Cardiac muscle cell (in vitro differentiated cells and primary cell): ENCODE data around the gene TDRD9. TPM values are rescaled to one million over a fixed set of nuclear protein-coding genes. Genes with fewer than 3 reads are reported as not detected.
"Not testable (repeated sequence)": the region's sequence is repeated elsewhere in the genome, so short reads cannot be mapped to it uniquely, and the experiment has no call there.

Experiments used
- DNase-seq, 2 donors: peaks; one replicate each; pipeline versions ENCODE4 v3.0.0 to v3.0.0-alpha.2; 2010 to 2017; ENCODE audit warnings: low read depth in 1 of 2, low spot score in 1 of 2
- H3K27ac ChIP-seq: fragments of 200-600 bp; sonication (generic); 2 replicates; pipeline ENCODE4 v1.5.1; 2016
- H3K27me3 ChIP-seq: fragments of 200-600 bp; sonication (generic); 2 replicates; pipeline ENCODE4 v1.6.0; 2016; ENCODE audit warnings: control low read depth
- H3K36me3 ChIP-seq: fragments of 200-600 bp; sonication (generic); 2 replicates; pipeline ENCODE4 v1.5.1; 2016; ENCODE audit warnings: control low read depth
- H3K4me1 ChIP-seq: fragments of 200-600 bp; sonication (generic); 2 replicates; pipeline ENCODE4 v1.8.1; 2017; ENCODE audit warnings: low read depth, mild to moderate bottlenecking, mixed run types
- H3K4me3 ChIP-seq: fragments of 200-600 bp; sonication (generic); 2 replicates; pipeline ENCODE4 v1.5.1; 2016; ENCODE audit warnings: mild to moderate bottlenecking
- H3K9me3 ChIP-seq: fragments of 200-600 bp; sonication (generic); 2 replicates; pipeline ENCODE4 v1.5.1; 2017; ENCODE audit warnings: low read depth, mild to moderate bottlenecking, control low read depth
- polyA plus RNA-seq: library from polyadenylated mRNA; unstranded; fragments of >200 nt; fragmentation: Nextera tagmentation; extraction: Ambion mirVana; gene quantifications from 2 replicates; pipeline ENCODE4 v1.2.1, GENCODE V29; 2016
- total RNA-seq: library from RNA; depleted of rRNA; stranded (reverse); fragments of >200 nt; gene quantifications from 2 replicates; pipeline ENCODE4 v1.2.3, GENCODE V29; 2016
- TF ChIP-seq, protein P1 (sequence below): IDR thresholded peaks from 2 replicates; pipeline ENCODE4 v1.5.1; 2012; ENCODE audit warnings: low read depth, mild to moderate bottlenecking, low read length

TDRD9 gene
- total and polyA plus RNA-seq, 2 experiments from 2014 or later = 0.31 TPM; not detected in 1

DNA sequence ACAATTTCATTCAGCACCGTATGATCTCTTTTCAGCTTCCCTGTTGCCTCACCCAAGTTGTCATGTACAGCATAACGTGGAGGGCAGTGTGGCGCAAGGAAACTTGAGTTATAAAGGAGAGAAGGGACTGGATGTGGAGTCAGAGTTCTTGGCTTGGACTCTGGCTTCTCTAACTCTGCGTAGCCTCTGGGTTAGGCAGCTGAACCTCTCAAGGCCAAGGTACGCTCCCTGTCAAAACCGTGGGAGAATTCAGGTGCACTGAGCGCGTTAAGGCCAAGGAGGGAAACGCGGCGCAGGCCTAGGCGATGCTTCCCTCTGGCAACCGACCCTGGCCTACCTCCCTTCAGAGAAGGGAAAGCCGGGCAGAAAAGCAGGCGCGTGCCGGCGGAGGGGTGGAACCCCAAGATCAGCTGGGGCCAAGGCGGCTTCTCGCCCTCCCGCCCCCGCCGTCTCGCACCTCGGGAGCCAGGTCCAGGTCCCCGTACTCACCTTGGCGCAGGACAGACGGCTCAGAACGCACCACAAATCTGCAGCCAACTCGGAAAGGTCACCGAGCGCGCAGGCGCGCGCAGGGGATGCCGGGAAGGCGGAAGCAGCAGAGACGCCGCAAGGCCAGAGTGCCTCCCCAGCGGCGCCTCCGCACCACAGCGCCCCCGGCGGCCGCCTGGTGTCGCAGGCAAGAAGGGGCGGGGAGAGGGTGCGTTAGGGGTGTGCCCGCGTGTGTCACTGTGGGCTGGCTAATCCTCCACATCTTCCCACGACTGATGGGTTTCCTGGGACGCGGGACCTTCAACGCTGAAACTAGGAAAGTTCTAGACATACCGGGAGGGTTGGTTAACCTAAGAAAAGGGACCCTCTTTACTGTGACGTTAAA, 7.0 kb upstream of the TDRD9 start:
- peak overlapping the region; percentile 87 for H3K27ac ChIP-seq
- DNase-seq = peak; percentile 92 to 94
- peak overlapping the region; percentile 95 for H3K4me3 ChIP-seq
- TF ChIP-seq, protein P1, sequence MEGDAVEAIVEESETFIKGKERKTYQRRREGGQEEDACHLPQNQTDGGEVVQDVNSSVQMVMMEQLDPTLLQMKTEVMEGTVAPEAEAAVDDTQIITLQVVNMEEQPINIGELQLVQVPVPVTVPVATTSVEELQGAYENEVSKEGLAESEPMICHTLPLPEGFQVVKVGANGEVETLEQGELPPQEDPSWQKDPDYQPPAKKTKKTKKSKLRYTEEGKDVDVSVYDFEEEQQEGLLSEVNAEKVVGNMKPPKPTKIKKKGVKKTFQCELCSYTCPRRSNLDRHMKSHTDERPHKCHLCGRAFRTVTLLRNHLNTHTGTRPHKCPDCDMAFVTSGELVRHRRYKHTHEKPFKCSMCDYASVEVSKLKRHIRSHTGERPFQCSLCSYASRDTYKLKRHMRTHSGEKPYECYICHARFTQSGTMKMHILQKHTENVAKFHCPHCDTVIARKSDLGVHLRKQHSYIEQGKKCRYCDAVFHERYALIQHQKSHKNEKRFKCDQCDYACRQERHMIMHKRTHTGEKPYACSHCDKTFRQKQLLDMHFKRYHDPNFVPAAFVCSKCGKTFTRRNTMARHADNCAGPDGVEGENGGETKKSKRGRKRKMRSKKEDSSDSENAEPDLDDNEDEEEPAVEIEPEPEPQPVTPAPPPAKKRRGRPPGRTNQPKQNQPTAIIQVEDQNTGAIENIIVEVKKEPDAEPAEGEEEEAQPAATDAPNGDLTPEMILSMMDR = peak; percentile 98
- H3K9me3 ChIP-seq = no peaks in the 10 kb centered on the region
- peaks cover 5% of the 10 kb centered on the region for H3K36me3 ChIP-seq
- H3K4me1 ChIP-seq = peaks cover 4% of the 10 kb centered on the region
- no peaks in the 10 kb centered on the region for H3K27me3 ChIP-seq

- not testable (repeated sequence) for H3K9me3 ChIP-seq, H3K4me1 ChIP-seq, DNase-seq, H3K27me3 ChIP-seq, H3K36me3 ChIP-seq, H3K27ac ChIP-seq
- peak overlapping the region; percentile 95 for H3K4me3 ChIP-seq
Observed at GRCh38 chr14:103921855-103922200, 6.4 kb upstream of the TDRD9 start.

DNA sequence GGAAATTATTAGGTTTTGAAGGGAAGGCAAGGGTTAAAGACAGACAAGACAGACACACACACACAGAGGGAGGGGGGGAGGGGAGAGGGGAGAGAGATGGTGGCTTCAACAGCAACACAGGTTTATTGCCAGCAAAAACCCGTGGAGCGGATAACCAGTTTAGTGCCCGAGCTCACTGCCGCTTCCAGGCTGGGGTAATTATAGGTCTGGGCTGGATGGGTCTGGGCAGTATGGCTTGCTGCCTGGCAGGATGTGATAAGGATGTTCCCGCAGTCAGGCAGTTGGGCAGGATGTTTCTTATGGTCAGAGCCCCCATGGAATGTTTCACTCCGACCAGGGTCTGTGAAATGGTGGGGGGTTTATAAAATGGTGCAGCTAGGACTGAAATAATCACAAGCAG, 4.4 kb upstream of the TDRD9 start:
- Histone ChIP-seq H3K4me1 (peaks cover 4% of the 10 kb centered on the region), H3K4me3 (no peak overlapping the region), H3K36me3 (no peaks in the 10 kb centered on the region), H3K27me3 (no peaks in the 10 kb centered on the region), H3K9me3 (no peaks in the 10 kb centered on the region), H3K27ac (no peak overlapping the region)
- TF ChIP-seq, protein P1 = no peak
- DNase-seq = peak in 1 of 2 donors; percentile 13

GRCh38 chr14:103925316-103925715, 2.9 kb upstream of the TDRD9 start:
- no peak for DNase-seq
- peaks cover 3% of the 10 kb centered on the region for H3K4me1 ChIP-seq
- TF ChIP-seq, protein P1 = no peak

GRCh38 chr14:103927566-103927965, 690 bp upstream of the TDRD9 start:
- H3K4me1 ChIP-seq = no peaks in the 10 kb centered on the region
- H3K27me3 ChIP-seq = no peaks in the 10 kb centered on the region
- H3K27ac ChIP-seq = no peak overlapping the region
- no peaks in the 10 kb centered on the region for H3K36me3 ChIP-seq
- H3K4me3 ChIP-seq = no peak overlapping the region
- H3K9me3 ChIP-seq = no peaks in the 10 kb centered on the region
- no peak for DNase-seq
- TF ChIP-seq, protein P1 = no peak

More at GRCh38 chr14:103925316-103925715, 2.9 kb upstream of the TDRD9 start:
- H3K9me3 ChIP-seq = no peaks in the 10 kb centered on the region
- H3K27ac ChIP-seq = no peak overlapping the region
- no peak overlapping the region for H3K4me3 ChIP-seq
- no peaks in the 10 kb centered on the region for H3K36me3 ChIP-seq
- H3K27me3 ChIP-seq = no peaks in the 10 kb centered on the region

DNA sequence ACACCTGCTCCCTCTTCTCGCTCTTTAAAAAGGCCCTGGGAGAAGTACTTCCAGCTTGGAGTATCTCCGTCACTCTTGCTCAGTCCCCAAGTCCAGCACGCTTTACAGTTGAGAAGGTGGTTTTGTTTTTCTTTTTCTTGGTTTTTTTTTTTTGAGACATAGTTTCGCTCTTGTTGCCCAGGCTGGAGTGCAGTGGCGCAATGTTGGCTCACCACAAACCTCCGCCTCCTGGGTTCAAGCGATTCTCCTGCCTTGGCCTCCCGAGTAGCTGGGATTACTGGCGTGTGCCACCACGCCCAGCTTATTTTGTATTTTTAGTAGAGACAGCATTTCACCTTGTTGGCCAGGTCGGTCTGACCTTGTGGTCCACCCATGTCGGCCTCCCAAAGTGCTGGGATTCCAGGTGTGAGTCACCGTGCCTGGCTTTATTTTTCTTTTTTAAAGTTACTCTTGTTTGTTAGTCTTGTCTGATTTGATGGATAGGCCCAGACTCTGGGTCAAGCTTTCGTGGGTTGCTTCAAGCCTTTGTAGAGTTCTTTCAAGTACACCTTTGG, 1.9 kb downstream of the TDRD9 start:
- Histone ChIP-seq H3K4me3 (no peak overlapping the region), H3K27ac (no peak overlapping the region), H3K27me3 (no peaks in the 10 kb centered on the region), H3K9me3 (no peaks in the 10 kb centered on the region), H3K36me3 (no peaks in the 10 kb centered on the region), H3K4me1 (no peaks in the 10 kb centered on the region)
- TF ChIP-seq, protein P1 = no peak
- DNase-seq = no peak
